PC-3 (cell line): ENCODE results near the gene FPGS. TPM values are rescaled to one million over a fixed set of nuclear protein-coding genes. Genes with fewer than 3 reads are reported as not detected.

Source experiments
- ATAC-seq: fragments of 200-7000 bp; cut with Tn5 transposase; 2 replicates; pipeline ENCODE4 v1.9.1; 2020; ENCODE audit warnings: mild to moderate bottlenecking, moderate library complexity
- BruUV-seq: library from RNA; stranded (reverse); fragments of 400-500 nt; replicated peaks from 2 replicates; lab custom pipeline; 2021; lab: Mats Ljungman, UMichigan
- CTCF ChIA-PET: fragments of 300-600 bp; sonication (Branson Sonifier 250); formaldehyde crosslinking; loops from one replicate; lab custom pipeline; 2022; ENCODE audit warnings: antibody characterized with exemption; lab: Charles Lee
- POLR2A ChIA-PET: fragments of 300-600 bp; sonication (Branson Sonifier 250); formaldehyde crosslinking; loops from one replicate; lab custom pipeline; 2022; ENCODE audit warnings: antibody characterized with exemption; ENCODE audit not compliant: unreplicated experiment; lab: Charles Lee
- DNase-seq: peaks from one replicate; pipeline ENCODE4 v3.0.0-alpha.2; 2015
- H2AFZ ChIP-seq: fragments of 300-600 bp; sonication (generic); 2 replicates; pipeline ENCODE4 v1.6.0; 2016; ENCODE audit warnings: antibody characterized with exemption, low read length
- H3F3A ChIP-seq: fragments of 300-600 bp; sonication (generic); one replicate; pipeline ENCODE4 v1.6.0; 2017; ENCODE audit warnings: antibody characterized with exemption, low read length, control low read depth, mild to moderate bottlenecking; ENCODE audit not compliant: unreplicated experiment
- H3K27ac ChIP-seq: fragments of 300-600 bp; sonication (generic); 2 replicates; pipeline ENCODE4 v1.5.1; 2016; ENCODE audit warnings: mild to moderate bottlenecking, low read length
- H3K27me3 ChIP-seq: fragments of 300-600 bp; sonication (generic); 2 replicates; pipeline ENCODE4 v1.6.1; 2016; ENCODE audit warnings: low read length, mixed read lengths
- H3K36me3 ChIP-seq: fragments of 300-600 bp; sonication (generic); 2 replicates; pipeline ENCODE4 v1.6.1; 2016; ENCODE audit warnings: low read depth, mixed run types, low read length, mixed read lengths
- H3K4me1 ChIP-seq: fragments of 300-600 bp; sonication (generic); 2 replicates; pipeline ENCODE4 v1.5.1; 2016; ENCODE audit warnings: low read length; ENCODE audit not compliant: insufficient read depth
- H3K4me2 ChIP-seq: fragments of 300-600 bp; sonication (generic); 2 replicates; pipeline ENCODE4 v1.6.0; 2016; ENCODE audit warnings: low read length
- H3K4me3 ChIP-seq: fragments of 300-600 bp; sonication (generic); 2 replicates; pipeline ENCODE4 v1.5.1; 2016; ENCODE audit warnings: mild to moderate bottlenecking, low read length, mixed read lengths
- H3K79me2 ChIP-seq: fragments of 300-600 bp; sonication (generic); 2 replicates; pipeline ENCODE4 v1.6.1; 2017; ENCODE audit warnings: low read length, mixed read lengths
- H3K9ac ChIP-seq: fragments of 300-600 bp; sonication (generic); 2 replicates; pipeline ENCODE4 v1.6.0; 2016; ENCODE audit warnings: mild to moderate bottlenecking, low read length
- H3K9me2 ChIP-seq: fragments of 300-600 bp; sonication (generic); replicated peaks from 2 replicates; pipeline ENCODE4 v1.6.1; 2016; ENCODE audit warnings: mixed run types, low read length, mixed read lengths
- H3K9me3 ChIP-seq: fragments of 300-600 bp; sonication (generic); 2 replicates; pipeline ENCODE4 v1.6.1; 2016; ENCODE audit warnings: low read length, mixed read lengths
- H4K20me1 ChIP-seq: fragments of 300-600 bp; sonication (generic); 2 replicates; pipeline ENCODE4 v1.6.1; 2016; ENCODE audit warnings: low read length, mixed read lengths
- EZH2 ChIP-seq: fragments of 300-600 bp; sonication (generic); IDR thresholded peaks from one replicate; pipeline ENCODE4 v1.6.1; 2017; ENCODE audit warnings: antibody characterized with exemption, mild to moderate bottlenecking, low read length; ENCODE audit not compliant: unreplicated experiment
- EZH2phosphoT487 ChIP-seq: fragments of 300-600 bp; sonication (generic); IDR thresholded peaks from 2 replicates; pipeline ENCODE4 v1.6.1; 2018; ENCODE audit warnings: mild to moderate bottlenecking, antibody characterized with exemption, low read length, borderline replicate concordance
- intact Hi-C: fragments of 100-400 bp; cut with micrococcal nuclease; formaldehyde crosslinking; loops from 2 replicates; pipeline ENCODE4 v1.9.0; 2023
- total RNA-seq: library from RNA; depleted of rRNA; stranded (reverse); fragments of >200 nt; gene quantifications from 2 replicates; pipeline ENCODE4 v1.2.3, GENCODE V29; 2014
- TF ChIP-seq, protein P1 (sequence below): fragments of 300-600 bp; sonication (generic); conservative IDR thresholded peaks from 2 replicates; pipeline ENCODE4 v1.5.1; 2017; ENCODE audit warnings: antibody characterized with exemption, low read depth, mild to moderate bottlenecking, low read length

FPGS gene
- total RNA-seq, 1 experiment from 2014 or later: 78.5 TPM

GRCh38 chr9:127781806-127782205 is 20.9 kb upstream of the FPGS start:
- POLR2A ChIA-PET: no interaction called here

GRCh38 chr9:127783111-127784008 is 19.3 kb upstream of the FPGS start:
- no peak for DNase-seq
- Histone ChIP-seq H3K9me2 (no peaks in the 10 kb centered on the region), H4K20me1 (peaks cover 20% of the 10 kb centered on the region), H3K4me3 (no peak overlapping the region), H3K27me3 (no peaks in the 10 kb centered on the region), H3K9me3 (no peaks in the 10 kb centered on the region), H3F3A (no peaks in the 10 kb centered on the region), H3K9ac (no peak overlapping the region), H3K4me2 (no peak overlapping the region), H3K79me2 (peaks cover 25% of the 10 kb centered on the region), H3K27ac (no peak overlapping the region), H2AFZ (no peak overlapping the region), H3K36me3 (peaks cover 19% of the 10 kb centered on the region), H3K4me1 (peaks cover 10% of the 10 kb centered on the region)
- no TSS peak for BruUV-seq
- CTCF ChIA-PET: no interaction called here
- intact Hi-C loops: no loop called here
- POLR2A ChIA-PET: no interaction called here
- no peak for ATAC-seq
- TF ChIP-seq EZH2 (no peak), EZH2phosphoT487 (no peak)
- TF ChIP-seq, protein P1, sequence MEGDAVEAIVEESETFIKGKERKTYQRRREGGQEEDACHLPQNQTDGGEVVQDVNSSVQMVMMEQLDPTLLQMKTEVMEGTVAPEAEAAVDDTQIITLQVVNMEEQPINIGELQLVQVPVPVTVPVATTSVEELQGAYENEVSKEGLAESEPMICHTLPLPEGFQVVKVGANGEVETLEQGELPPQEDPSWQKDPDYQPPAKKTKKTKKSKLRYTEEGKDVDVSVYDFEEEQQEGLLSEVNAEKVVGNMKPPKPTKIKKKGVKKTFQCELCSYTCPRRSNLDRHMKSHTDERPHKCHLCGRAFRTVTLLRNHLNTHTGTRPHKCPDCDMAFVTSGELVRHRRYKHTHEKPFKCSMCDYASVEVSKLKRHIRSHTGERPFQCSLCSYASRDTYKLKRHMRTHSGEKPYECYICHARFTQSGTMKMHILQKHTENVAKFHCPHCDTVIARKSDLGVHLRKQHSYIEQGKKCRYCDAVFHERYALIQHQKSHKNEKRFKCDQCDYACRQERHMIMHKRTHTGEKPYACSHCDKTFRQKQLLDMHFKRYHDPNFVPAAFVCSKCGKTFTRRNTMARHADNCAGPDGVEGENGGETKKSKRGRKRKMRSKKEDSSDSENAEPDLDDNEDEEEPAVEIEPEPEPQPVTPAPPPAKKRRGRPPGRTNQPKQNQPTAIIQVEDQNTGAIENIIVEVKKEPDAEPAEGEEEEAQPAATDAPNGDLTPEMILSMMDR: no peak

More at GRCh38 chr9:127781806-127782205, 20.9 kb upstream of the FPGS start:
- ATAC-seq (no peak), DNase-seq (no peak)
- TF ChIP-seq, protein P1: no peak
- no peak for TF ChIP-seq EZH2phosphoT487
- no peak for TF ChIP-seq EZH2
- CTCF ChIA-PET: no interaction called here
- BruUV-seq: no TSS peak
- H3K4me3 ChIP-seq: no peak overlapping the region
- no peak overlapping the region for H3K9ac ChIP-seq
- H3K9me3 ChIP-seq: no peaks in the 10 kb centered on the region
- H3K9me2 ChIP-seq: no peaks in the 10 kb centered on the region
- peaks cover 3% of the 10 kb centered on the region; the same call in 1 of the 2 replicates for H3K4me1 ChIP-seq
- no peak overlapping the region for H3K4me2 ChIP-seq
- intact Hi-C loops: no loop called here
- H3K27me3 ChIP-seq: no peaks in the 10 kb centered on the region
- no peaks in the 10 kb centered on the region for H3F3A ChIP-seq
- peaks cover 4% of the 10 kb centered on the region for H4K20me1 ChIP-seq
- H2AFZ ChIP-seq: no peak overlapping the region
- H3K79me2 ChIP-seq: peaks cover 9% of the 10 kb centered on the region
- H3K36me3 ChIP-seq: 0 out of 2 replicates have a peak, but pooled peaks cover 3% of the 10 kb centered on the region
- no peak overlapping the region for H3K27ac ChIP-seq
